Fibroblast of lung (primary cell): ENCODE results near the gene MYCT1. TPM values are rescaled to one million over a fixed set of nuclear protein-coding genes. Genes with fewer than 3 reads are reported as not detected.
A peak's percentile ranks its signal among the peaks of the same experiment; 100 is the strongest.

Experiments used
- DNase-seq, 2 donors: peaks; one replicate each; pipeline versions ENCODE4 v3.0.0 to v3.0.0-alpha.2; 2010; ENCODE audit warnings: low read depth in 2 of 2
- H2AFZ ChIP-seq: 2 replicates; pipeline ENCODE4 v1.5.1; 2012; ENCODE audit warnings: low read length, control low read depth, inconsistent platforms
- H3K27ac ChIP-seq: 2 replicates; pipeline ENCODE4 v1.5.1; 2011; ENCODE audit warnings: low read length, control low read depth; ENCODE audit not compliant: insufficient read depth
- H3K27me3 ChIP-seq: 2 replicates; pipeline ENCODE4 v1.5.1; 2011; ENCODE audit warnings: mild to moderate bottlenecking, low read length; ENCODE audit not compliant: control insufficient read depth, insufficient read depth
- H3K36me3 ChIP-seq: 2 replicates; pipeline ENCODE4 v1.5.1; 2011; ENCODE audit warnings: low read length; ENCODE audit not compliant: control insufficient read depth, insufficient read depth
- H3K4me1 ChIP-seq: 2 replicates; pipeline ENCODE4 v1.5.1; 2011; ENCODE audit warnings: low read length; ENCODE audit not compliant: control insufficient read depth, insufficient read depth; ENCODE audit errors: extremely low read depth
- H3K4me2 ChIP-seq: 2 replicates; pipeline ENCODE4 v1.5.1; 2011; ENCODE audit warnings: low read length, control low read depth; ENCODE audit not compliant: insufficient read depth; ENCODE audit errors: extremely low read depth
- H3K4me3 ChIP-seq, 4 experiments: fragments of 200-600 bp in 1 of 4; sonication (generic) in 1 of 4; replicated peaks in 1 of 4; 2 replicates each; pipeline ENCODE4 v1.5.1; 2011 to 2016; ENCODE audit warnings: low read length in 4 of 4, low read depth in 3 of 4, mild to moderate bottlenecking in 3 of 4, control low read depth in 2 of 4, inconsistent platforms in 1 of 4, mixed read lengths in 1 of 4; ENCODE audit not compliant: insufficient read depth in 1 of 4; ENCODE audit errors: control extremely low read depth in 1 of 4
- H3K79me2 ChIP-seq: 2 replicates; pipeline ENCODE4 v1.5.1; 2012; ENCODE audit warnings: mild to moderate bottlenecking, low read length, inconsistent platforms; ENCODE audit not compliant: control insufficient read depth, insufficient read depth
- H3K9ac ChIP-seq: 2 replicates; pipeline ENCODE4 v1.5.1; 2011; ENCODE audit warnings: mild to moderate bottlenecking, low read length, control low read depth; ENCODE audit not compliant: insufficient read depth
- H3K9me3 ChIP-seq: 2 replicates; pipeline ENCODE4 v1.5.1; 2012; ENCODE audit warnings: low read depth, low read length; ENCODE audit not compliant: control insufficient read depth, insufficient read depth
- H4K20me1 ChIP-seq: 2 replicates; pipeline ENCODE4 v1.5.1; 2011; ENCODE audit warnings: low read length; ENCODE audit not compliant: control insufficient read depth, insufficient read depth; ENCODE audit errors: extremely low read depth
- EZH2 ChIP-seq: IDR thresholded peaks from 2 replicates; pipeline ENCODE4 v1.5.1; 2012; ENCODE audit warnings: low read length, control low read depth, mild to moderate bottlenecking; ENCODE audit errors: missing control alignments
- polyA minus RNA-seq: library from RNA; depleted of rRNA, polyadenylated mRNA; stranded (reverse); fragments of >200 nt; gene quantifications from 2 replicates; pipeline ENCODE4 v1.2.3, GENCODE V29; 2011; ENCODE audit warnings: low replicate concordance
- polyA plus RNA-seq, 2 donors: library from polyadenylated mRNA; depleted of rRNA in 1 of 2; stranded (reverse) in 1 of 2; unstranded in 1 of 2; fragments of >200 nt; gene quantifications; 2 replicates each; pipeline ENCODE4 v1.2.1, GENCODE V29; 2011 to 2012; ENCODE audit warnings: missing spikeins in 1 of 2
- total RNA-seq: library from RNA; depleted of rRNA; stranded (reverse); fragments of >200 nt; gene quantifications from 2 replicates; pipeline ENCODE4 v1.2.1, GENCODE V29; 2014
- TF ChIP-seq, protein P1 (sequence below), 2 donors: IDR thresholded peaks in 1 of 2; conservative IDR thresholded peaks in 1 of 2; 1 replicate in 1 of 2; 2 replicates in 1 of 2; pipeline ENCODE4 v1.5.1; 2011 to 2012; ENCODE audit warnings: low read length in 2 of 2, control low read depth in 1 of 2, inconsistent platforms in 1 of 2, low read depth in 1 of 2, mild to moderate bottlenecking in 1 of 2

MYCT1 gene
- total RNA-seq = under 0.01 TPM in 1 of 2 replicates, not detected in the other
- 0.08 TPM in 1 of 2 replicates, not detected in the other for polyA plus RNA-seq
- 0.12 TPM in 1 of 2 replicates, not detected in the other for polyA plus RNA-seq (2012)
- not detected in 2 replicates for polyA minus RNA-seq

GRCh38 chr6:152697634-152698033, at the start of gene MYCT1:
Gene MYCT1 (plus strand): TSS chr6:152697897. CDS start chr6:152697903, 6 bp downstream.
- TF ChIP-seq, protein P1, sequence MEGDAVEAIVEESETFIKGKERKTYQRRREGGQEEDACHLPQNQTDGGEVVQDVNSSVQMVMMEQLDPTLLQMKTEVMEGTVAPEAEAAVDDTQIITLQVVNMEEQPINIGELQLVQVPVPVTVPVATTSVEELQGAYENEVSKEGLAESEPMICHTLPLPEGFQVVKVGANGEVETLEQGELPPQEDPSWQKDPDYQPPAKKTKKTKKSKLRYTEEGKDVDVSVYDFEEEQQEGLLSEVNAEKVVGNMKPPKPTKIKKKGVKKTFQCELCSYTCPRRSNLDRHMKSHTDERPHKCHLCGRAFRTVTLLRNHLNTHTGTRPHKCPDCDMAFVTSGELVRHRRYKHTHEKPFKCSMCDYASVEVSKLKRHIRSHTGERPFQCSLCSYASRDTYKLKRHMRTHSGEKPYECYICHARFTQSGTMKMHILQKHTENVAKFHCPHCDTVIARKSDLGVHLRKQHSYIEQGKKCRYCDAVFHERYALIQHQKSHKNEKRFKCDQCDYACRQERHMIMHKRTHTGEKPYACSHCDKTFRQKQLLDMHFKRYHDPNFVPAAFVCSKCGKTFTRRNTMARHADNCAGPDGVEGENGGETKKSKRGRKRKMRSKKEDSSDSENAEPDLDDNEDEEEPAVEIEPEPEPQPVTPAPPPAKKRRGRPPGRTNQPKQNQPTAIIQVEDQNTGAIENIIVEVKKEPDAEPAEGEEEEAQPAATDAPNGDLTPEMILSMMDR (conservative IDR thresholded peaks at IDR 0.05 in 1 of 2, IDR thresholded peaks at IDR 0.05 in 1 of 2; ENCODE audit: low read depth in 1 of 2, low read length in 2 of 2) = no peak
- TF ChIP-seq EZH2 = no peak
- no peak within 1 kb of the TSS for H3K4me2 ChIP-seq
- no peak within 1 kb of the TSS for H3K9ac ChIP-seq
- H3K79me2 ChIP-seq = no peaks in the 10 kb centered on the region
- no peaks in the 10 kb centered on the region for H3K4me1 ChIP-seq
- peak; percentile 1 to 17 for DNase-seq
- no peaks in the 10 kb centered on the region for H3K9me3 ChIP-seq
- no peaks in the 10 kb centered on the region for H3K36me3 ChIP-seq
- H4K20me1 ChIP-seq = no peaks in the 10 kb centered on the region
- no peak within 1 kb of the TSS for H3K4me3 ChIP-seq
- no peaks in the 10 kb centered on the region for H3K27me3 ChIP-seq
- H3K27ac ChIP-seq = no peak within 1 kb of the TSS
- no peak within 1 kb of the TSS for H2AFZ ChIP-seq

DNA sequence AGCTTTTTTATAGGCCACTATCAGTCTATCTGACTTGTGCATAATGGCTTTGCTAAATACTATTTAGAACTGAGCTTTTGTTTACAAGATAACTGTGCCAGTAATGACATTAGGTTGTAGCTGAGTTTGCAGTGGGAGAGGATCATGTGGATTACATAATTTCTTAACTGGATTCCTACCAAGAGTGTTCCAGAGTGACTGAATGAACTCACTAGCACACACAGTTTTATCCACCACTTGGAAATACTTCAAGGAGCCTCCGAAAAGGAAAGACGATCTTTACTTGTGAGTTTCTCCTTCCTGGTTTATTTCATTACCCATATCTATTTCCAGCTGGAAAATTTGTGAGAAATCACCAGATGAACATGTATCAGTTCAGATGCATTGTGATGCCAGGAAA, 49.6 kb upstream of the MYCT1 start:
- Histone ChIP-seq H2AFZ (no peak overlapping the region), H3K4me1 (no peaks in the 10 kb centered on the region), H3K79me2 (no peaks in the 10 kb centered on the region), H3K9me3 (no peaks in the 10 kb centered on the region), H3K9ac (no peak overlapping the region), H3K4me3 (no peak overlapping the region), H3K27me3 (no peaks in the 10 kb centered on the region), H3K36me3 (no peaks in the 10 kb centered on the region), H3K27ac (no peak overlapping the region), H4K20me1 (no peaks in the 10 kb centered on the region), H3K4me2 (no peak overlapping the region)
- DNase-seq = peak in 1 of 2 donors; percentile 20
- TF ChIP-seq EZH2 = no peak
- TF ChIP-seq, protein P1 (conservative IDR thresholded peaks at IDR 0.05 in 1 of 2, IDR thresholded peaks at IDR 0.05 in 1 of 2; ENCODE audit: low read depth in 1 of 2, low read length in 2 of 2) = no peak

DNA sequence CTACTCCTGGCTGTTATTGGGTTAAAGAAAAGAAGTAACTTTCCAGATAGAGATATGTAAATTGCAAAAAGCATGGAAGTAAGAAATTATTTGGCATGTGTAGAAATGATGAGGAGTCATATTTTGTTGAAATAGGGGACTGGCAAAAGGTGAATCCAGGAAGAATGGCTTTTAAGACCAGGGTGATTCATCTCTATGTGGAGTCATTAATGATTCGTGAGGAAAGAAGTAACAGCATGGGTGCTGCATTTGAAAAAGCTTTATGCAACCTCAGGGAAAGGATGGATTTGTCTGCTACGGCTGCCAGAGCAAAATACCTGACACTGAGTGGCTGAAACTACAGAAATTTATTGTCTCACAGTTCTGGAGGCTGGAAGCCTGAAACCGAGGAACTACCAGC, 45.7 kb upstream of the MYCT1 start:
- TF ChIP-seq, protein P1 (conservative IDR thresholded peaks at IDR 0.05 in 1 of 2, IDR thresholded peaks at IDR 0.05 in 1 of 2; ENCODE audit: low read depth in 1 of 2, low read length in 2 of 2) = no peak
- no peak for TF ChIP-seq EZH2
- Histone ChIP-seq H4K20me1 (no peaks in the 10 kb centered on the region), H3K9ac (no peak overlapping the region), H2AFZ (no peak overlapping the region), H3K9me3 (no peaks in the 10 kb centered on the region), H3K79me2 (no peaks in the 10 kb centered on the region), H3K27ac (no peak overlapping the region), H3K27me3 (no peaks in the 10 kb centered on the region), H3K4me2 (no peak overlapping the region), H3K4me1 (no peaks in the 10 kb centered on the region), H3K36me3 (no peaks in the 10 kb centered on the region), H3K4me3 (no peak overlapping the region)
- no peak for DNase-seq
